ENCODE data around the gene BBS12. TPM values are rescaled to one million over a fixed set of nuclear protein-coding genes. Genes with fewer than 3 reads are reported as not detected.

BBS12 gene
- total and polyA plus RNA-seq, 2 donors (not counting 1 experiment from before 2014, with no cell fraction given): 0.25 to 3.4 TPM

GRCh38 chr4:122766950-122767349, 34.4 kb downstream of the BBS12 start:
- WGBS (ENCODE audit: insufficient coverage): 78% methylated on average over 1 of the region's 2 CpGs
- CTCF ChIA-PET: interaction anchor here (1.3 to 1.6 kb wide), 2 partner anchors 9 to 148 kb away, joined by 5 to 6 read pairs; no protein-coding TSS in a partner anchor
- intact Hi-C loops (cut with micrococcal nuclease): no loop called here

GRCh38 chr4:122771724-122772123, 39.2 kb downstream of the BBS12 start:
- H3K4me1 Mint-ChIP-seq: no peaks in the 10 kb centered on the region
- no peak overlapping the region for H2AFZ ChIP-seq (ENCODE audit: insufficient read depth, low read depth, low read length, poor library complexity, severe bottlenecking)
- peaks cover 8% of the 10 kb centered on the region for H3K27me3 Mint-ChIP-seq
- H3K9me3 Mint-ChIP-seq (ENCODE audit: insufficient read depth): no peaks in the 10 kb centered on the region
- H3K36me3 ChIP-seq (replicated peaks in 1 of 2; ENCODE audit: control extremely low read depth in 1 of 2, control insufficient read depth in 1 of 2, extremely low read depth in 1 of 2, insufficient read depth in 2 of 2, low read length in 1 of 2): no peaks in the 10 kb centered on the region
- H3K27ac ChIP-seq (ENCODE audit: low read length in 2 of 2): no peak overlapping the region
- H3K9me3 ChIP-seq (ENCODE audit: control extremely low read depth in 1 of 3, control insufficient read depth in 2 of 3, insufficient read depth in 1 of 3, low read length in 2 of 3): no peaks in the 10 kb centered on the region
- H3K27me3 ChIP-seq (replicated peaks in 1 of 4; ENCODE audit: control extremely low read depth in 1 of 4, control insufficient read depth in 3 of 4, insufficient read depth in 4 of 4, low read length in 3 of 4): no peaks in the 10 kb centered on the region
- H3K27ac Mint-ChIP-seq: no peak overlapping the region
- no peaks in the 10 kb centered on the region for H4K20me1 ChIP-seq (ENCODE audit: control insufficient read depth, insufficient read depth, low read length, poor library complexity, severe bottlenecking)
- H3K79me2 ChIP-seq (ENCODE audit: control insufficient read depth, insufficient read depth, low read length): no peaks in the 10 kb centered on the region
- no peak for DNase-seq
- ChIA-PET POLR2A (no interaction called here), CTCF (no interaction called here)
- H3K9ac ChIP-seq (ENCODE audit: low read length): no peak overlapping the region
- no CpG with 5 or more reads among the region's 1 CpG for WGBS (ENCODE audit: insufficient coverage)
- TF ChIP-seq EZH2 (IDR thresholded peaks at IDR 0.05; ENCODE audit: borderline replicate concordance, insufficient read depth, low read depth, low read length, poor library complexity, severe bottlenecking): no peak
- TF ChIP-seq CTCF (IDR thresholded peaks at IDR 0.05): no peak
- no peak overlapping the region for H3K4me3 ChIP-seq (ENCODE audit: control extremely low read depth in 1 of 5, extremely low read depth in 1 of 5, insufficient read depth in 1 of 5, low read depth in 2 of 5, low read length in 4 of 5)
- no peak overlapping the region for H3K4me2 ChIP-seq (replicated peaks; ENCODE audit: low read depth, low read length, poor library complexity, severe bottlenecking)
- ATAC-seq (ENCODE audit: low read depth): no peak
- H3K4me3 Mint-ChIP-seq: no peak overlapping the region
- intact Hi-C loops (cut with micrococcal nuclease): no loop called here
- no peaks in the 10 kb centered on the region for H3K4me1 ChIP-seq (ENCODE audit: control insufficient read depth in 2 of 2, insufficient read depth in 2 of 2, low read length in 2 of 2)

More at GRCh38 chr4:122766950-122767349, 34.4 kb downstream of the BBS12 start:
- ATAC-seq (ENCODE audit: low read depth) (no peak), DNase-seq (no peak)
- Mint-ChIP-seq H3K27ac (no peak overlapping the region), H3K4me1 (peaks cover 19% of the 10 kb centered on the region), H3K27me3 (peaks cover 3% of the 10 kb centered on the region), H3K9me3 (ENCODE audit: insufficient read depth) (no peaks in the 10 kb centered on the region), H3K4me3 (no peak overlapping the region)
- Histone ChIP-seq H3K9ac (ENCODE audit: low read length) (no peak overlapping the region), H3K79me2 (ENCODE audit: control insufficient read depth, insufficient read depth, low read length) (no peaks in the 10 kb centered on the region), H3K4me2 (replicated peaks; ENCODE audit: low read depth, low read length, poor library complexity, severe bottlenecking) (no peak overlapping the region), H3K27ac (ENCODE audit: low read length in 2 of 2) (no peak overlapping the region), H3K36me3 (replicated peaks in 1 of 2; ENCODE audit: control extremely low read depth in 1 of 2, control insufficient read depth in 1 of 2, extremely low read depth in 1 of 2, insufficient read depth in 2 of 2, low read length in 1 of 2) (no peaks in the 10 kb centered on the region), H3K27me3 (replicated peaks in 1 of 4; ENCODE audit: control extremely low read depth in 1 of 4, control insufficient read depth in 3 of 4, insufficient read depth in 4 of 4, low read length in 3 of 4) (no peaks in the 10 kb centered on the region), H4K20me1 (ENCODE audit: control insufficient read depth, insufficient read depth, low read length, poor library complexity, severe bottlenecking) (no peaks in the 10 kb centered on the region), H3K4me3 (ENCODE audit: control extremely low read depth in 1 of 5, extremely low read depth in 1 of 5, insufficient read depth in 1 of 5, low read depth in 2 of 5, low read length in 4 of 5) (no peak overlapping the region), H3K9me3 (ENCODE audit: control extremely low read depth in 1 of 3, control insufficient read depth in 2 of 3, insufficient read depth in 1 of 3, low read length in 2 of 3) (no peaks in the 10 kb centered on the region), H2AFZ (ENCODE audit: insufficient read depth, low read depth, low read length, poor library complexity, severe bottlenecking) (no peak overlapping the region), H3K4me1 (ENCODE audit: control insufficient read depth in 2 of 2, insufficient read depth in 2 of 2, low read length in 2 of 2) (peaks cover 13 to 14% of the 10 kb centered on the region in 2 donors)
- TF ChIP-seq EZH2 (IDR thresholded peaks at IDR 0.05; ENCODE audit: borderline replicate concordance, insufficient read depth, low read depth, low read length, poor library complexity, severe bottlenecking): no peak
- no peak for TF ChIP-seq CTCF (IDR thresholded peaks at IDR 0.05)
- POLR2A ChIA-PET: no interaction called here

Measured in B cell (primary cell).